Fibroblast of lung (primary cell): ENCODE measurements around the gene DOK1. TPM values are rescaled to one million over a fixed set of nuclear protein-coding genes. Genes with fewer than 3 reads are reported as not detected.

Experiments
- DNase-seq, 2 donors: peaks; one replicate each; pipeline versions ENCODE4 v3.0.0 to v3.0.0-alpha.2; 2010; ENCODE audit warnings: low read depth in 2 of 2
- H2AFZ ChIP-seq: 2 replicates; pipeline ENCODE4 v1.5.1; 2012; ENCODE audit warnings: low read length, control low read depth, inconsistent platforms
- H3K27ac ChIP-seq: 2 replicates; pipeline ENCODE4 v1.5.1; 2011; ENCODE audit warnings: low read length, control low read depth; ENCODE audit not compliant: insufficient read depth
- H3K27me3 ChIP-seq: 2 replicates; pipeline ENCODE4 v1.5.1; 2011; ENCODE audit warnings: mild to moderate bottlenecking, low read length; ENCODE audit not compliant: control insufficient read depth, insufficient read depth
- H3K36me3 ChIP-seq: 2 replicates; pipeline ENCODE4 v1.5.1; 2011; ENCODE audit warnings: low read length; ENCODE audit not compliant: control insufficient read depth, insufficient read depth
- H3K4me1 ChIP-seq: 2 replicates; pipeline ENCODE4 v1.5.1; 2011; ENCODE audit warnings: low read length; ENCODE audit not compliant: control insufficient read depth, insufficient read depth; ENCODE audit errors: extremely low read depth
- H3K4me2 ChIP-seq: 2 replicates; pipeline ENCODE4 v1.5.1; 2011; ENCODE audit warnings: low read length, control low read depth; ENCODE audit not compliant: insufficient read depth; ENCODE audit errors: extremely low read depth
- H3K4me3 ChIP-seq, 4 experiments: fragments of 200-600 bp in 1 of 4; sonication (generic) in 1 of 4; replicated peaks in 1 of 4; 2 replicates each; pipeline ENCODE4 v1.5.1; 2011 to 2016; ENCODE audit warnings: low read length in 4 of 4, low read depth in 3 of 4, mild to moderate bottlenecking in 3 of 4, control low read depth in 2 of 4, inconsistent platforms in 1 of 4, mixed read lengths in 1 of 4; ENCODE audit not compliant: insufficient read depth in 1 of 4; ENCODE audit errors: control extremely low read depth in 1 of 4
- H3K79me2 ChIP-seq: 2 replicates; pipeline ENCODE4 v1.5.1; 2012; ENCODE audit warnings: mild to moderate bottlenecking, low read length, inconsistent platforms; ENCODE audit not compliant: control insufficient read depth, insufficient read depth
- H3K9ac ChIP-seq: 2 replicates; pipeline ENCODE4 v1.5.1; 2011; ENCODE audit warnings: mild to moderate bottlenecking, low read length, control low read depth; ENCODE audit not compliant: insufficient read depth
- H3K9me3 ChIP-seq: 2 replicates; pipeline ENCODE4 v1.5.1; 2012; ENCODE audit warnings: low read depth, low read length; ENCODE audit not compliant: control insufficient read depth, insufficient read depth
- H4K20me1 ChIP-seq: 2 replicates; pipeline ENCODE4 v1.5.1; 2011; ENCODE audit warnings: low read length; ENCODE audit not compliant: control insufficient read depth, insufficient read depth; ENCODE audit errors: extremely low read depth
- EZH2 ChIP-seq: IDR thresholded peaks from 2 replicates; pipeline ENCODE4 v1.5.1; 2012; ENCODE audit warnings: low read length, control low read depth, mild to moderate bottlenecking; ENCODE audit errors: missing control alignments
- polyA plus RNA-seq, 2 donors: library from polyadenylated mRNA; depleted of rRNA in 1 of 2; stranded (reverse) in 1 of 2; unstranded in 1 of 2; fragments of >200 nt; gene quantifications; 2 replicates each; pipeline ENCODE4 v1.2.1, GENCODE V29; 2011 to 2012; ENCODE audit warnings: missing spikeins in 1 of 2
- total RNA-seq: library from RNA; depleted of rRNA; stranded (reverse); fragments of >200 nt; gene quantifications from 2 replicates; pipeline ENCODE4 v1.2.1, GENCODE V29; 2014
- TF ChIP-seq, protein P1 (sequence below), 2 donors: IDR thresholded peaks in 1 of 2; conservative IDR thresholded peaks in 1 of 2; 1 replicate in 1 of 2; 2 replicates in 1 of 2; pipeline ENCODE4 v1.5.1; 2011 to 2012; ENCODE audit warnings: low read length in 2 of 2, control low read depth in 1 of 2, inconsistent platforms in 1 of 2, low read depth in 1 of 2, mild to moderate bottlenecking in 1 of 2

DOK1 gene
- total and polyA plus RNA-seq, 2 donors (not counting 1 experiment from before 2014, with no cell fraction given) = 11.4 to 31.7 TPM

DNA sequence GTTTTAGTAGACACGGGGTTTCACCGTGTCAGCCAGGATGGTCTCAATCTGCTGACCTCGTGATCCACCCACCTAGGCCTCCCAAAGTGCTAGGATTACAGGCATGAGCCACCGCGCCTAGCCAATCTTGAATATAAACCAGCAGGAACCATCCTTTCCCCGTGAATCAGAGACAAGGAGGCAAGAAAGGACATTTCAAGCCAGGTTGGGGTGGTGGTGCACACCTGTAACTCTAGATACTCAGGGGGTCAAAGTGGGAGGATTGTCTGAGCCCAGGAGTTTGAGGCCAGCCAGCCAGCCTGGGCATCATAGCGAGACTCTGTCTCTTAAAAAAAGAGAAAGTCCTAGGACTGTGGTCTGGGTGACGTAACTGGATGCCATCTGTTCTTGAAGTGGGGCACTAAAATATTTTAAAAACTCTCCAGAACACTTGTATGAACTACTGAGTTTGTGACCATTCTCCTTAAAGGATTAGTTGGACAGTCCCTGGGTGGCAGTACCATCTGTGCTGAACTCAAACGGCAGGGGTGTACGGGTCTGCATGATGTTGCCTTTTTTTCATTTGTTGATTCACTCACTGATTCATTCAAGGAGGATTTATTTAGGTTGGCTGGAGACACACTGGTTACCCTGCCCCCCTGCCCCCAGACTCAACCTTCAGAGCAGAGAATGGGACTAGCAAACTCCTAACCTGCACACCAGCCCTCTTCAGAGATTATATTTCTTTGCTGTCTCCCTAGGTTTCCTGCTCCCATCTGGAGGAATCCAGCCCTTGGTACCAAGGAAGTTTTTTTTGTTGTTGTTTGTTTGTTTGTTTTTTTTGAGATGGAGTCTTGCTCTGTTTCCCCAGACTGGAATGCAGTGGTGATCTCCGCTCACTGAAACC, 43.2 kb upstream of the DOK1 start:
- Histone ChIP-seq H3K27ac (no peak overlapping the region), H3K9ac (no peak overlapping the region), H4K20me1 (no peaks in the 10 kb centered on the region), H3K79me2 (peaks cover 8% of the 10 kb centered on the region), H3K36me3 (peaks cover 2% of the 10 kb centered on the region), H3K4me3 (no peak overlapping the region), H2AFZ (no peak overlapping the region), H3K4me1 (peaks cover 4% of the 10 kb centered on the region), H3K9me3 (no peaks in the 10 kb centered on the region), H3K4me2 (peak overlapping the region; percentile 27), H3K27me3 (peaks cover 53% of the 10 kb centered on the region)
- DNase-seq = peak in 1 of 2 donors; percentile 19
- TF ChIP-seq, protein P1, sequence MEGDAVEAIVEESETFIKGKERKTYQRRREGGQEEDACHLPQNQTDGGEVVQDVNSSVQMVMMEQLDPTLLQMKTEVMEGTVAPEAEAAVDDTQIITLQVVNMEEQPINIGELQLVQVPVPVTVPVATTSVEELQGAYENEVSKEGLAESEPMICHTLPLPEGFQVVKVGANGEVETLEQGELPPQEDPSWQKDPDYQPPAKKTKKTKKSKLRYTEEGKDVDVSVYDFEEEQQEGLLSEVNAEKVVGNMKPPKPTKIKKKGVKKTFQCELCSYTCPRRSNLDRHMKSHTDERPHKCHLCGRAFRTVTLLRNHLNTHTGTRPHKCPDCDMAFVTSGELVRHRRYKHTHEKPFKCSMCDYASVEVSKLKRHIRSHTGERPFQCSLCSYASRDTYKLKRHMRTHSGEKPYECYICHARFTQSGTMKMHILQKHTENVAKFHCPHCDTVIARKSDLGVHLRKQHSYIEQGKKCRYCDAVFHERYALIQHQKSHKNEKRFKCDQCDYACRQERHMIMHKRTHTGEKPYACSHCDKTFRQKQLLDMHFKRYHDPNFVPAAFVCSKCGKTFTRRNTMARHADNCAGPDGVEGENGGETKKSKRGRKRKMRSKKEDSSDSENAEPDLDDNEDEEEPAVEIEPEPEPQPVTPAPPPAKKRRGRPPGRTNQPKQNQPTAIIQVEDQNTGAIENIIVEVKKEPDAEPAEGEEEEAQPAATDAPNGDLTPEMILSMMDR (conservative IDR thresholded peaks at IDR 0.05 in 1 of 2, IDR thresholded peaks at IDR 0.05 in 1 of 2; ENCODE audit: low read depth in 1 of 2, low read length in 2 of 2) = no peak
- no peak for TF ChIP-seq EZH2

DNA sequence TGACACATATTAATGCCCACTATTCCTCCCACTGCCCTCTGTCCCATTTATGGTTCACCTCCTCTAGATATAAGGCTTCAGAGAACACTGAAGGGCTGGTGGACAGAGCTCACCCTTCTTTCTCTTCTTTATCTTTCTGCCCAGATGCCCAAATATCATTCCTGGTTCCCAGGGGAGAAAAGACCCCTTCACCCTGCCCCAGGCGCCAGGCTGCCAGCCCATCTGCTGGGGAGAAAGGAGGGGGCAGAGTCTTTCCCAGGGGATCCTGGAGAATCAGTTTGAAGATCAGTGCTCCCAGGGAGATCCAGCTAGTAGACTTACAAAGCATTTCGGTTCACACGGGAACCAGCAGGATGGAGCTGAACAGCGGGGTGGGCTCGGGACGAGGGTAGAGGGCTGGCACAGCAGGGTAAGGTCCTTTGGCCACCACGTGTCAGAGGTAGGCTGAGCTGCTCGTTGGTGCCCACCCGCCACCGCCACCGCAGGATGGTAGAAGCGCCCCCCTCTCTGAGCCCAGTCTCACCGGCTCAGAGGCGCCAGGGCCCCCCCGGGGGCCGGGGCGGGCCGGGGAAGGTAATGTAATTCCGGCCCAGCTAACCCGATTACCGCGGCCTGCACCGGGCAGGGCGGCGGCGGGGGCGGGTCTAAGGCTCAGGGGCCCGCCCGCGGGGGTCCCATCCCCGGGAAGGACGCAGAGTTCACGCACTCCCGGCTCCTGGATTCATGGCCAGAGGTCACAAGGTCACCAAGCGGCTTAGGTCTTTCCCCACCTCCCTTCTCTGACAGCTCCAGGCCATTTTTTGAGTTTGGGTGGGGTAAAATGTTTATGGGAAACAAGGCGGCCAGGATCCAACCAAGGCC, 41.5 kb upstream of the DOK1 start:
- H2AFZ ChIP-seq = no peak overlapping the region
- peaks cover 68% of the 10 kb centered on the region for H3K27me3 ChIP-seq
- H3K4me2 ChIP-seq = no peak overlapping the region
- H3K79me2 ChIP-seq = no peaks in the 10 kb centered on the region
- no peaks in the 10 kb centered on the region for H4K20me1 ChIP-seq
- H3K36me3 ChIP-seq = no peaks in the 10 kb centered on the region
- H3K27ac ChIP-seq = no peak overlapping the region
- no peak overlapping the region for H3K9ac ChIP-seq
- no peak for DNase-seq
- H3K4me1 ChIP-seq = no peaks in the 10 kb centered on the region
- H3K9me3 ChIP-seq = no peaks in the 10 kb centered on the region
- no peak overlapping the region for H3K4me3 ChIP-seq
- TF ChIP-seq, protein P1 (conservative IDR thresholded peaks at IDR 0.05 in 1 of 2, IDR thresholded peaks at IDR 0.05 in 1 of 2; ENCODE audit: low read depth in 1 of 2, low read length in 2 of 2) = no peak
- no peak for TF ChIP-seq EZH2
